Neural cell (in vitro differentiated cells): ENCODE results near the gene WDFY1. TPM values are rescaled to one million over a fixed set of nuclear protein-coding genes. Genes with fewer than 3 reads are reported as not detected.

ENCODE experiments used
- H2AFZ ChIP-seq: fragments of 200-600, 300-800 bp; sonication (generic), shearing (Covaris generic); 2 replicates; pipeline ENCODE4 v1.6.0; 2014; ENCODE audit warnings: low read depth, mild to moderate bottlenecking, antibody characterized with exemption, low read length, moderate library complexity
- H3F3A ChIP-seq: fragments of 200-600 bp; shearing (Covaris generic); 2 replicates; pipeline ENCODE4 v1.6.1; 2016; ENCODE audit warnings: mild to moderate bottlenecking, moderate library complexity, mixed read lengths, antibody characterized with exemption, low read length; ENCODE audit not compliant: insufficient read depth, poor library complexity, severe bottlenecking
- H3K27ac ChIP-seq: fragments of 200-600, 300-800 bp; sonication (generic), shearing (Covaris generic); 2 replicates; pipeline ENCODE4 v1.5.1; 2014; ENCODE audit warnings: mild to moderate bottlenecking, low read length, moderate library complexity
- H3K27me3 ChIP-seq: fragments of 300-800, 200-600 bp; sonication (generic), shearing (Covaris generic); 2 replicates; pipeline ENCODE4 v1.6.0; 2014; ENCODE audit warnings: mild to moderate bottlenecking, low read depth, low read length, moderate library complexity; ENCODE audit not compliant: insufficient read depth
- H3K36me3 ChIP-seq: fragments of 300-800, 200-600 bp; sonication (generic), shearing (Covaris generic); 2 replicates; pipeline ENCODE4 v1.5.1; 2014; ENCODE audit warnings: mild to moderate bottlenecking, antibody characterized with exemption, low read length, moderate library complexity; ENCODE audit not compliant: insufficient read depth
- H3K4me2 ChIP-seq: fragments of 300-800, 200-600 bp; sonication (generic), shearing (Covaris generic); 2 replicates; pipeline ENCODE4 v1.6.0; 2014; ENCODE audit warnings: mild to moderate bottlenecking, low read length
- H3K4me3 ChIP-seq: fragments of 300-800, 200-600 bp; sonication (generic), shearing (Covaris generic); 2 replicates; pipeline ENCODE4 v1.5.1; 2014; ENCODE audit warnings: mild to moderate bottlenecking, low read length, moderate library complexity
- H3K79me2 ChIP-seq: fragments of 200-600 bp; shearing (Covaris generic); replicated peaks from 2 replicates; pipeline ENCODE4 v1.6.0; 2014; ENCODE audit warnings: mild to moderate bottlenecking, low read length, moderate library complexity; ENCODE audit not compliant: insufficient read depth
- H3K9ac ChIP-seq: fragments of 300-800, 200-600 bp; sonication (generic), shearing (Covaris generic); 2 replicates; pipeline ENCODE4 v1.6.1; 2016; ENCODE audit warnings: mild to moderate bottlenecking, low read length, mixed read lengths
- H3K9me2 ChIP-seq: fragments of 200-600 bp; shearing (Covaris generic); 2 replicates; pipeline ENCODE4 v1.6.1; 2016; ENCODE audit warnings: mild to moderate bottlenecking, low read length, mixed read lengths; ENCODE audit not compliant: insufficient read depth
- H3K9me3 ChIP-seq: fragments of 200-600, 300-800 bp; sonication (generic), shearing (Covaris generic); 2 replicates; pipeline ENCODE4 v1.6.1; 2016; ENCODE audit warnings: mild to moderate bottlenecking, mixed run types, low read length, moderate library complexity, mixed read lengths
- H4K20me1 ChIP-seq: fragments of 200-600 bp; shearing (Covaris generic); 2 replicates; pipeline ENCODE4 v1.6.1; 2016; ENCODE audit warnings: mild to moderate bottlenecking, mixed run types; ENCODE audit not compliant: insufficient read depth
- CTCF ChIP-seq: fragments of 450-650 bp; IDR thresholded peaks from 2 replicates; pipeline ENCODE4 v1.5.1; 2014; ENCODE audit warnings: antibody characterized with exemption, mild to moderate bottlenecking, moderate library complexity; ENCODE audit not compliant: poor library complexity, severe bottlenecking
- EP300 ChIP-seq: fragments of 450-650 bp; conservative IDR thresholded peaks from 2 replicates; pipeline ENCODE4 v1.6.1; 2014; ENCODE audit warnings: antibody characterized with exemption, mild to moderate bottlenecking, moderate library complexity; ENCODE audit not compliant: poor library complexity, severe bottlenecking
- EZH2 ChIP-seq: fragments of 200-600, 300-800 bp; shearing (Covaris generic), sonication (generic); IDR thresholded peaks from 2 replicates; pipeline ENCODE4 v1.6.1; 2014; ENCODE audit warnings: antibody characterized with exemption, low read length, borderline replicate concordance, mild to moderate bottlenecking; ENCODE audit not compliant: insufficient read depth, poor library complexity, severe bottlenecking
- MXI1 ChIP-seq: fragments of 450-650 bp; conservative IDR thresholded peaks from 2 replicates; pipeline ENCODE4 v1.6.1; 2014; ENCODE audit warnings: antibody characterized with exemption, mild to moderate bottlenecking; ENCODE audit not compliant: poor library complexity, severe bottlenecking
- POLR2AphosphoS5 ChIP-seq: IDR thresholded peaks from 2 replicates; pipeline ENCODE4 v1.6.1; 2012
- RAD21 ChIP-seq: fragments of 450-650 bp; conservative IDR thresholded peaks from 2 replicates; pipeline ENCODE4 v1.6.1; 2014; ENCODE audit warnings: antibody characterized with exemption, mild to moderate bottlenecking, moderate library complexity
- REST ChIP-seq: IDR thresholded peaks from 2 replicates; pipeline ENCODE4 v1.6.1; 2012; ENCODE audit warnings: borderline replicate concordance
- SMC3 ChIP-seq: fragments of 450-650 bp; conservative IDR thresholded peaks from 2 replicates; pipeline ENCODE4 v1.6.1; 2014; ENCODE audit warnings: antibody characterized with exemption, mild to moderate bottlenecking, moderate library complexity; ENCODE audit not compliant: poor library complexity
- TAF1 ChIP-seq: IDR thresholded peaks from 2 replicates; pipeline ENCODE4 v1.6.1; 2012; ENCODE audit warnings: low read depth
- polyA plus RNA-seq: library from polyadenylated mRNA; depleted of rRNA; stranded (reverse); fragments of >200 nt; gene quantifications from 2 replicates; pipeline ENCODE4 v1.2.3, GENCODE V29; 2014

The WDFY1 gene
- polyA plus RNA-seq, 1 donor from 2014 or later = 49.4 TPM

GRCh38 chr2:223908304-223908998 is 36.7 kb downstream of the WDFY1 start:
- H4K20me1 ChIP-seq = no peaks in the 10 kb centered on the region
- H3K79me2 ChIP-seq = no peaks in the 10 kb centered on the region
- no peaks in the 10 kb centered on the region for H3K9me3 ChIP-seq
- H3F3A ChIP-seq = no peaks in the 10 kb centered on the region
- H3K9me2 ChIP-seq = no peaks in the 10 kb centered on the region
- no peak overlapping the region for H3K4me3 ChIP-seq
- H3K27ac ChIP-seq = no peak overlapping the region
- no peak overlapping the region for H3K4me2 ChIP-seq
- no peak overlapping the region for H3K9ac ChIP-seq
- TF ChIP-seq MXI1 (no peak), SMC3 (no peak), TAF1 (no peak), RAD21 (no peak), POLR2AphosphoS5 (no peak), CTCF (no peak), REST (no peak), EZH2 (no peak), EP300 (no peak)
- no peaks in the 10 kb centered on the region for H3K27me3 ChIP-seq
- H2AFZ ChIP-seq = no peak overlapping the region
- H3K36me3 ChIP-seq = no peaks in the 10 kb centered on the region

GRCh38 chr2:223905996-223906395 is 39.1 kb downstream of the WDFY1 start:
- H3K9me3 ChIP-seq = no peaks in the 10 kb centered on the region

More at GRCh38 chr2:223905996-223906395, 39.1 kb downstream of the WDFY1 start:
- Histone ChIP-seq H4K20me1 (no peaks in the 10 kb centered on the region), H3K4me3 (no peak overlapping the region), H3K4me2 (no peak overlapping the region), H3K79me2 (no peaks in the 10 kb centered on the region), H3K27me3 (no peaks in the 10 kb centered on the region), H3K9ac (no peak overlapping the region), H3K9me2 (no peaks in the 10 kb centered on the region), H3K27ac (no peak overlapping the region), H3K36me3 (peaks cover 3% of the 10 kb centered on the region), H2AFZ (no peak overlapping the region), H3F3A (no peaks in the 10 kb centered on the region)
- TF ChIP-seq MXI1 = no peak
- TF ChIP-seq POLR2AphosphoS5 = no peak
